Spinal cord (tissue), 10 donors: ENCODE data around the gene CACNA1H. TPM values are rescaled to one million over a fixed set of nuclear protein-coding genes. Genes with fewer than 3 reads are reported as not detected.

Experiments used
- DNase-seq, 6 donors: peaks; one replicate each; pipeline versions ENCODE4 v3.0.0 to v3.0.0-alpha.2; 2013 to 2015; ENCODE audit warnings: low spot score in 6 of 6, low read depth in 4 of 6
- H3K27ac ChIP-seq: one replicate; pipeline ENCODE4 v1.5.1; 2013; ENCODE audit warnings: low read depth, low read length, control low read depth
- H3K27me3 ChIP-seq: one replicate; pipeline ENCODE4 v1.6.1; 2013; ENCODE audit warnings: low read length; ENCODE audit not compliant: control insufficient read depth, insufficient read depth
- H3K36me3 ChIP-seq: one replicate; pipeline ENCODE4 v1.6.1; 2013; ENCODE audit warnings: low read length; ENCODE audit not compliant: control insufficient read depth, insufficient read depth
- H3K4me1 ChIP-seq: one replicate; pipeline ENCODE4 v1.6.1; 2013; ENCODE audit warnings: low read length; ENCODE audit not compliant: control insufficient read depth, insufficient read depth
- H3K4me3 ChIP-seq: one replicate; pipeline ENCODE4 v1.5.1; 2013; ENCODE audit warnings: low read depth, low read length, control low read depth
- H3K9me3 ChIP-seq: one replicate; pipeline ENCODE4 v1.6.1; 2013; ENCODE audit warnings: low read length; ENCODE audit not compliant: control insufficient read depth, insufficient read depth
- WGBS: methylation state at CpG from one replicate; pipeline ENCODE4 v1.1.5; 2013; ENCODE audit warnings: missing lambda C conversion rate; ENCODE audit not compliant: insufficient coverage; 5-methylcytosine and 5-hydroxymethylcytosine counted together
- polyA plus RNA-seq, 2 donors: library from polyadenylated mRNA; unstranded; fragments of 120-200 nt; gene quantifications; one replicate each; pipeline ENCODE4 v1.2.1, GENCODE V29; 2013; ENCODE audit not compliant: insufficient read length in 2 of 2
- total RNA-seq, 2 donors: library from RNA; depleted of rRNA in 1 of 2; stranded (reverse); fragments of 120-200 nt in 1 of 2; fragments of >200 nt in 1 of 2; gene quantifications; one replicate each; pipeline versions ENCODE4 v1.2.3 to v1.2.4, GENCODE V29; 2013 to 2014
- donor health status: healthy.

The CACNA1H gene
- total and polyA plus RNA-seq, 4 donors = 7.8 to 20.1 (median 13.1) TPM

- Histone ChIP-seq H3K27me3 (no peaks in the 10 kb centered on the region), H3K9me3 (no peaks in the 10 kb centered on the region), H3K4me1 (peaks cover 25% of the 10 kb centered on the region), H3K36me3 (peaks cover 2% of the 10 kb centered on the region), H3K27ac (no peak overlapping the region), H3K4me3 (no peak overlapping the region)
- DNase-seq = no peak
- WGBS = 85% methylated on average over 27 of the region's 31 CpGs
Observed at GRCh38 chr16:1127971-1128715, 24.8 kb upstream of the CACNA1H start.

GRCh38 chr16:1129106-1129960 is 23.6 kb upstream of the CACNA1H start:
- Histone ChIP-seq H3K27me3 (no peaks in the 10 kb centered on the region), H3K4me3 (no peak overlapping the region), H3K4me1 (peaks cover 24% of the 10 kb centered on the region), H3K27ac (no peak overlapping the region), H3K9me3 (no peaks in the 10 kb centered on the region), H3K36me3 (no peaks in the 10 kb centered on the region)
- DNase-seq = no peak
- 92% methylated on average over 46 of the region's 48 CpGs for WGBS

GRCh38 chr16:1130382-1130781 is 22.5 kb upstream of the CACNA1H start:
- H3K36me3 ChIP-seq = no peaks in the 10 kb centered on the region
- no peak for DNase-seq
- H3K4me1 ChIP-seq = peaks cover 14% of the 10 kb centered on the region
- no peak overlapping the region for H3K4me3 ChIP-seq
- no peaks in the 10 kb centered on the region for H3K27me3 ChIP-seq
- H3K9me3 ChIP-seq = no peaks in the 10 kb centered on the region
- 90% methylated on average over 5 of the region's 8 CpGs for WGBS
- H3K27ac ChIP-seq = no peak overlapping the region

GRCh38 chr16:1131378-1131994 is 21.4 kb upstream of the CACNA1H start:
- Histone ChIP-seq H3K27ac (no peak overlapping the region), H3K4me1 (peaks cover 4% of the 10 kb centered on the region), H3K27me3 (no peaks in the 10 kb centered on the region), H3K4me3 (no peak overlapping the region), H3K36me3 (no peaks in the 10 kb centered on the region), H3K9me3 (no peaks in the 10 kb centered on the region)
- WGBS = 94% methylated on average over 34 of the region's 35 CpGs
- no peak for DNase-seq

GRCh38 chr16:1132431-1132830 is 20.5 kb upstream of the CACNA1H start:
- 53% methylated on average over 15 of the region's 15 CpGs for WGBS
- H3K4me3 ChIP-seq = no peak overlapping the region

GRCh38 chr16:1133271-1133670 is 19.6 kb upstream of the CACNA1H start:
- Histone ChIP-seq H3K27ac (no peak overlapping the region), H3K9me3 (no peaks in the 10 kb centered on the region), H3K4me1 (no peaks in the 10 kb centered on the region), H3K36me3 (no peaks in the 10 kb centered on the region), H3K4me3 (no peak overlapping the region), H3K27me3 (no peaks in the 10 kb centered on the region)
- WGBS = 91% methylated on average over 18 of the region's 18 CpGs
- DNase-seq = no peak

More at GRCh38 chr16:1132431-1132830, 20.5 kb upstream of the CACNA1H start:
- Histone ChIP-seq H3K36me3 (no peaks in the 10 kb centered on the region), H3K9me3 (no peaks in the 10 kb centered on the region), H3K27ac (no peak overlapping the region), H3K27me3 (no peaks in the 10 kb centered on the region), H3K4me1 (no peaks in the 10 kb centered on the region)
- no peak for DNase-seq

GRCh38 chr16:1133810-1134520 is 18.9 kb upstream of the CACNA1H start:
- Histone ChIP-seq H3K4me1 (no peaks in the 10 kb centered on the region), H3K36me3 (no peaks in the 10 kb centered on the region), H3K9me3 (no peaks in the 10 kb centered on the region), H3K27me3 (no peaks in the 10 kb centered on the region), H3K27ac (no peak overlapping the region), H3K4me3 (no peak overlapping the region)
- 73% methylated on average over 21 of the region's 30 CpGs for WGBS
- DNase-seq = no peak

GRCh38 chr16:1134776-1135458 is 18.0 kb upstream of the CACNA1H start:
- H3K4me3 ChIP-seq = no peak overlapping the region
- no peaks in the 10 kb centered on the region for H3K27me3 ChIP-seq
- no peaks in the 10 kb centered on the region for H3K9me3 ChIP-seq
- H3K4me1 ChIP-seq = no peaks in the 10 kb centered on the region
- DNase-seq = no peak
- WGBS = 76% methylated on average over 23 of the region's 30 CpGs
- H3K36me3 ChIP-seq = no peaks in the 10 kb centered on the region
- H3K27ac ChIP-seq = no peak overlapping the region

- no CpG with 5 or more reads among the region's 3 CpGs for WGBS
- H3K4me1 ChIP-seq = no peaks in the 10 kb centered on the region
- H3K36me3 ChIP-seq = no peaks in the 10 kb centered on the region
- H3K4me3 ChIP-seq = no peak overlapping the region
- no peaks in the 10 kb centered on the region for H3K27me3 ChIP-seq
- no peak for DNase-seq
- H3K27ac ChIP-seq = no peak overlapping the region
- no peaks in the 10 kb centered on the region for H3K9me3 ChIP-seq
Observed at GRCh38 chr16:1135459-1135825, 17.5 kb upstream of the CACNA1H start.
